Upper lobe of right lung (tissue), 1 donor: ENCODE measurements around the gene EMD. TPM values are rescaled to one million over a fixed set of nuclear protein-coding genes. Genes with fewer than 3 reads are reported as not detected.

ENCODE experiments used
- ATAC-seq: fragments of 200-7000 bp; cut with Tn5 transposase; one replicate; pipeline ENCODE4 v1.9.1; 2020; ENCODE audit warnings: mild to moderate bottlenecking, moderate library complexity
- DNase-seq: peaks from one replicate; pipeline ENCODE4 v3.0.0-alpha.2; 2020
- H3K27ac ChIP-seq: fragments of 200-600 bp; one replicate; pipeline ENCODE4 v1.8.0; 2022
- H3K27me3 ChIP-seq: fragments of 200-600 bp; one replicate; pipeline ENCODE4 v1.8.0; 2022; ENCODE audit warnings: mild to moderate bottlenecking
- H3K36me3 ChIP-seq: fragments of 200-600 bp; one replicate; pipeline ENCODE4 v1.8.0; 2022
- H3K4me1 ChIP-seq: fragments of 200-600 bp; one replicate; pipeline ENCODE4 v1.8.0; 2022
- H3K4me3 ChIP-seq: fragments of 200-600 bp; one replicate; pipeline ENCODE4 v1.8.0; 2022; ENCODE audit warnings: mild to moderate bottlenecking
- H3K9me3 ChIP-seq: fragments of 200-600 bp; one replicate; pipeline ENCODE4 v1.8.0; 2022
- CTCF ChIP-seq: fragments of 200-600 bp; IDR thresholded peaks from one replicate; pipeline ENCODE4 v1.8.0; 2022; ENCODE audit warnings: antibody characterized with exemption
- intact Hi-C: fragments of 100-400 bp; cut with DNase I; formaldehyde crosslinking; loops from one replicate; pipeline ENCODE4 v1.11.0; 2022
- total RNA-seq: library from RNA; stranded (reverse); fragmentation: NEBNext Ultra II Directional; extraction: Animal tissue kit (Norgen Biotek cat#: 25700); gene quantifications from one replicate; pipeline ENCODE4 v1.2.1, GENCODE V29; 2021
- donor health status: DM: no; HTN: yes; CAD: no; lungs with severe emphysema.

Gene EMD
- total RNA-seq, 1 donor from 2014 or later, result 58.4 TPM

GRCh38 chrX:154369449-154370299 is 9.4 kb upstream of the EMD start:
- Histone ChIP-seq H3K27ac (peak overlapping the region; percentile 90), H3K4me3 (peak overlapping the region; percentile 71), H3K9me3 (no peaks in the 10 kb centered on the region), H3K4me1 (peaks cover 26% of the 10 kb centered on the region), H3K36me3 (peaks cover 31% of the 10 kb centered on the region), H3K27me3 (no peaks in the 10 kb centered on the region)
- intact Hi-C loops, result no loop called here
- ATAC-seq (peak; percentile 57), DNase-seq (peak; percentile 86)
- no peak for TF ChIP-seq CTCF

DNA sequence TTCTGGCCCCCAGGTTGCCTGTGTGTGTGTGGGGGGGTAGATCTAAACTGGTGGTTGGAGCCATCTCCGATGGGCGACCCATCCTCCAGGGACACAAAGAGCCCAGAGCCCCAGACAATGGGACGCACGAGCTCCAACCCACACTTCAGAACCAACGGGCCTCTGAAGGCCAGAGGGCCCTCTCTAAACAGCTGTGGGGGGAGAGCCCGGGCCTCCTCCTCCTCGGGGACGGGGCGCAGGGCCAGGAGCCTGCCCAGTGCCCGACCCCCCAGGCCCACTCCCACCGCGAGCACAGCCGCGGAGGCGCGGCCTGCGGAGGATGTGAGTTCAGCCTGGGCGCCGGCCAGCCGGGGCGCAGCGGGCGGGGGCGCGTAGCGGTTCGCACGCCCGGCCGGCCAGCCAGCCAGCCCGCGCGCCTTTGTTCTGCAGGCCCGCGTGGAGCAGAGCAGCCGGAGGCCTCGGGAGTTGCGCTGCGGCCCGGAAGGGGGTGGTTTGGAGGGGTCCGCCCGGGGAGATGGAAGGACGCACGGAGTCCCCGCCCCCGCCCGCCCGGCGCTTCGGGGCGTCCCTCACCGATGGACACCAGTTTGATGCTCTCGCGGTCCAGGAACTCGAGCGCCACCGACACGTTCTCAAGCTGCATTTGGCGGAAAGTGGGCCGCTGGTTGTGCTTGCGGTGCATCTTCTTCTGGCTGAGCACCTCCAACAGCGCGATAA is 8.6 kb upstream of the EMD start:
- ATAC-seq, result no peak
- peak overlapping the region; percentile 71 for H3K4me3 ChIP-seq
- peak overlapping the region; percentile 90 for H3K27ac ChIP-seq
- peaks cover 24% of the 10 kb centered on the region for H3K36me3 ChIP-seq
- TF ChIP-seq CTCF, result no peak
- no peaks in the 10 kb centered on the region for H3K9me3 ChIP-seq
- H3K27me3 ChIP-seq, result no peaks in the 10 kb centered on the region
- DNase-seq, result no peak
- intact Hi-C loops, result no loop called here
- peaks cover 26% of the 10 kb centered on the region for H3K4me1 ChIP-seq

- no peaks in the 10 kb centered on the region for H3K9me3 ChIP-seq
- peak overlapping the region; percentile 90 for H3K27ac ChIP-seq
- H3K27me3 ChIP-seq, result no peaks in the 10 kb centered on the region
- DNase-seq, result peak; percentile 97
- H3K4me1 ChIP-seq, result peaks cover 26% of the 10 kb centered on the region
- no peak for TF ChIP-seq CTCF
- peak overlapping the region; percentile 71 for H3K4me3 ChIP-seq
- intact Hi-C loops, result no loop called here
- ATAC-seq, result peak; percentile 81
- H3K36me3 ChIP-seq, result peaks cover 17% of the 10 kb centered on the region
Measured at GRCh38 chrX:154371017-154371788, 7.9 kb upstream of the EMD start.

DNA sequence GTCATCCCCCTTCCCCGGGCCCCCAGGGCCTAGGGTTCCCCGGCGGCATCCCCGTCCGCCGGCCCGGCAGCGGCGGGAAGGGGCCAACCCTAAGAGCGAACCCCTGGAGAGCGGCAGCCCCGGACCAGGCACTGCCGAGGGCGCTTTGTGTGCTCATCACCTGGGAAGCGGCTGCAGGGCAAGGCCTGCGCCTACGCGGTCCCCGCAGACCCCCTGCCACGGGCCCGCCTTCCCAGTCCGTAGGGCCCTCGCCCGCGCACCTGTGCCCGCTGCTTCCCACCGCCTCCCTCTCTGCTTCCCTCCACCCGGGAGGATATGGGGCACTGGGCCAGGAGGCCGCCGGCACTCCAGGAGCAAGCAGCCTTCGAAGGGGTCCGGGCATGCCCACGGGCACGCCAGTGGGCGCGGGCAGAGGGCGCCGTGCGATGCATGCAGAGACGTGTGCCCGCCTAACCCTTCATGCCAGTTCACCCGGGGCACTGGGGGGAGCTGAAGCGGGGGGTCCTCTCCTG is 7.2 kb upstream of the EMD start:
- Histone ChIP-seq H3K27ac (peak overlapping the region; percentile 81), H3K36me3 (peaks cover 11% of the 10 kb centered on the region), H3K9me3 (no peaks in the 10 kb centered on the region), H3K27me3 (no peaks in the 10 kb centered on the region), H3K4me1 (peaks cover 22% of the 10 kb centered on the region), H3K4me3 (peak overlapping the region; percentile 71)
- ATAC-seq (no peak), DNase-seq (no peak)
- intact Hi-C loops, result no loop called here
- no peak for TF ChIP-seq CTCF

- Histone ChIP-seq H3K4me3 (peak overlapping the region; percentile 71), H3K27me3 (no peaks in the 10 kb centered on the region), H3K9me3 (no peaks in the 10 kb centered on the region), H3K27ac (no peak overlapping the region), H3K36me3 (peaks cover 3% of the 10 kb centered on the region), H3K4me1 (peaks cover 20% of the 10 kb centered on the region)
- intact Hi-C loops, result no loop called here
- no peak for TF ChIP-seq CTCF
- no peak for DNase-seq
- ATAC-seq, result no peak
Measured at GRCh38 chrX:154372612-154373022, 6.5 kb upstream of the EMD start.
